ENCODE results near the gene CPHXL2.

CPHXL2 gene

DNA sequence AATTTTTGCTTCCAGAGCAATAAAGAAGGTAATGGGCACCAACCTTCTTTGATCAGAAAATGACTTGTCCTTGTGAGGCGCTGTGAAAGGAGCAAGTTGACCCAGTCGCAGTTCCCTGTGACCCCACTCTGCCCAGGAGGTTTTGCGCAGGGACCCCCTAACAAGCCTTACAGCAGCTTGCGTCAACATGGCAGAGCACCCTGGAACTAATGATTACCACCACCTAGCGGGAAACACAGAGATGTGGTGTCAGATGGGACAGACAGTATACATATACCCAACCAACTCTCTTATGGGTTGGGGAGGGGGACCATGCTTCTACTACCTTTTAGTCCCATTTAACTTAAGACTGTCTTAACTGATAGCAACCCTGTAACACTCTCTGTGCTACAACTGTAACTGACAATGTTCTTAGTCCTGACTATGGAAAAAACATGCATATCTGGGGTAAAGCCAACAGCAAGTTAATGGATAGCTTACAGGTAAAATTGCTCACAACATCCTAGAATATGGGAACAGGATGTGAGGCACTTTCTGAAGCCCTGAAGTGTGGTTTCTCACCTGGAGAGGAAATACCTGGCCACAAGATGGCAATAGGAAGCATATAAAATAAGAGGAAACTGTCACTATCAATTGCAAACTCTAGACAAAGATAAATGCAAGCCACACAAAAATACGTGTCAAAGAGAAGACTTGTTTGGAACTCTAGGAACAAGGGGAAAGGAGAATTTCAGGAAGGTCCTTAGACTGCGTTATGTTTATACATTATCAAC, 32.4 kb downstream of the CPHXL2 start:
- no peak for DNase-seq

DNA sequence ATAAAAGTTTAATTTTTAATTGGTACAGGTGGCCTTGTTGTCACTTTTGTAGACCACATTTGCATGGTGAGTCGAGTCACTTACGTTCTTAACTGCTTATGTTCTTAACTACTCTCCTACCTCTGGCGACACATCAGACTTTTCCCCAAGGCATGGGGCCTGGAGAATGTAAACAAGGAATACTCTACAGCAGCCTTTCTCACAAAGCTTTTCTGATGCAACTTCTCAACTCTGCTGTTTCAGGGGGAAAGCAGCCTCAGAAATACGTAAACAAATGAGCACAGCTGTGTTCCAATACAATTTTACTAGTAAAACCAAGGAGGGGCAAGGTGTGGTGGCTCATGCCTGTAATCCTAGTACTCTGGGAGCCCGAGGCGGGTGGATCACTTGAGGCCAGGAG, 36.2 kb downstream of the CPHXL2 start:
- DNase-seq: no peak

GRCh38 chr16:75635036-75635435, 41.8 kb downstream of the CPHXL2 start:
- no peak for DNase-seq

- no peak for DNase-seq
These were observed 44.0 kb downstream of the CPHXL2 start for GRCh38 chr16:75632857-75633256.

- no peak for DNase-seq
These were observed 46.8 kb downstream of the CPHXL2 start for GRCh38 chr16:75630052-75630451.

DNA sequence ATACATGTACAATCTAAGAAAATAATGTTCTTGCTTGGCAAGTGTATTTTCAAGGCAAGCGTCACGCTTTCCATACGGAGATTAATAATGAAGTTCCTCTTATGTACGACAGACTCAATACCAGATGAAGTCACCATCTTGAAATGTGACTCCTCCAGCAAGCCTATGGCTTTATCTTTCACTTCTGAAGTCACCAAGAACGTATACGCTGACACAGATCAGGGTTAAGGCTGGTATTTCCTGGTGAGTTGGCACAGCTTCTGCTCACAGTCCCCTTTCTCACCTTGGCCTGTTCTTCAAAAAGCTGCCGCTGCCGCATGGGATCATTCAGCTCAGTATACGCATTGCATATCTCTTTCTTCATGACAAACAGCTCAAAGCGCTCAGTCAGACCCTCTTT, 47.7 kb downstream of the CPHXL2 start:
- no peak for DNase-seq

DNA sequence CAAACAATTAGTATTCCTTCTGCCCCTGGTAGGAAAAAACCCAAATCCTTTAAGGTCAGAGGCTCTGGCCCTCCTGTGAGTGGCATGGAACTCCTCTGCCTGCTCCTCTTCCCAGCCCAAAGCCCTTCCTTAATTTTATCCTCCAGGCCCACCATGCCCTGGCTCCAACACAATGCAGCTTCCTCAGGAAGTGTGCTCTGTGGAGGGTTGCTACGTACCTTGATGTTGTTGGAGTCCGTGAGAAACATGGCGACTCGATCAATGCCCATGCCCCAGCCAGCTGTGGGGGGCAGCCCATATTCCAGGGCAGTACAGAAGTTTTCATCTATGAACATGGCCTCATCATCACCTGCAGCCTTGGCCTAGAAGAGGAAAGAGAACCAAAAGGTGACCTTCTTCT, 48.5 kb downstream of the CPHXL2 start:
- no peak for DNase-seq

DNA sequence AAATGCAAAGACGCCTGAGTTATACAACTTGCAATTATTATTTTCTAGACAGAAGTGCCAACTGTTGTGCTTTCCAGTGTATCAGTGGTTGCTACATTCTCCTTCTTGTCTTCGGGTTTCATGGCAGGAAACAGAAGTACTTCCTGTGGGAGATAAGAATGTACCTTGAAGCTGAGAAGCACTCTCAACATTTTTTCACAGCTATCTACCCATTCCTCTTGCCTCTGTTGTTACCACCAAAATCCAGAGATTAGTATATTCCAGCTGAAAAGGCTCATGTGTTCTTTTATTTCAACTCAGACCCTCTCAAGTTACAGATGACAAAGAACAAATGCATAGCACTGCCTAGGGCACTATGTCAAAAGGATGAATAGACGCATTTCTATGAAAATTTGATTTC, 49.0 kb downstream of the CPHXL2 start:
- DNase-seq: no peak

DNA sequence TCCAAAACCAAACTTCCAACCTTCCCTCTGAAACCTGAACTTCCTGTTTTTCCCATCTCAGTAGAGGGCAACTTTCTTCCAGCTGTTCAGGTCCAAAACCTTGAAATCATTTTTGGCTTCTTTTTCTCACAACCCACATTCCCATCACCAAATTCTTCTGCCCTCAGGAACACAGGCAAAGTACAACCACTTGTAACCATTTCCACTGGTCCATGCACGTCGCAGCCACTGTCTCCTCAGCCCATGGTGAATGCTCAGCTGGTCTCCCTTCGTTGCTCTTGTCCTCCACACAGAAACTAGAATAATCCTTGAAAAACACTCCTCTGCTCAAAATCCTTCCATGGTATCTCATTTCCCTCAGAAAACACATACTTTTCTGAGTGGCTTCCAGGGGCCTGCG, 50.0 kb downstream of the CPHXL2 start:
- DNase-seq: no peak

GRCh38 chr16:75624921-75625334, 51.9 kb downstream of the CPHXL2 start:
- DNase-seq: no peak

- peak; percentile 67 to 99 (median 95) for DNase-seq
These were observed 53.8 kb downstream of the CPHXL2 start, which contains the start of gene ADAT1 for GRCh38 chr16:75622761-75623605. ADAT1 (minus strand) TSS chr16:75623281; CDS start chr16:75620799, 2,482 bp downstream.

DNA sequence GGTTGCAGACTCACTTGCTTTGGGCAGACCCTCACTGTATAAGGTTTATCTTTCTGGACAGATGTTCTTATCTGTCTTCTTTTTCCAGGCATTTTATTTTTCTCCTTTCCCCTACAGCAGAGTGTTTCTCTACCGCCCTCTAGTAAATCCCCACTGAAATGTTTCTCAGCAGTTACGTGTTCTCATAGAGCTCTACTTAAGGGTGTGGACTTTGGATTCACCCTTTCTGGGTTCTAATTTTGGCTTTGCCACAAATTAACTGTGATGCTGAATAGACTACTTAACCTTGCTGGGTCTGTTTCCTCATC, 55.7 kb downstream of the CPHXL2 start:
- peak in 2 of 58 donors; percentile 6 to 24 for DNase-seq

GRCh38 chr16:75620326-75621169, 56.3 kb downstream of the CPHXL2 start:
- DNase-seq: no peak

DNA sequence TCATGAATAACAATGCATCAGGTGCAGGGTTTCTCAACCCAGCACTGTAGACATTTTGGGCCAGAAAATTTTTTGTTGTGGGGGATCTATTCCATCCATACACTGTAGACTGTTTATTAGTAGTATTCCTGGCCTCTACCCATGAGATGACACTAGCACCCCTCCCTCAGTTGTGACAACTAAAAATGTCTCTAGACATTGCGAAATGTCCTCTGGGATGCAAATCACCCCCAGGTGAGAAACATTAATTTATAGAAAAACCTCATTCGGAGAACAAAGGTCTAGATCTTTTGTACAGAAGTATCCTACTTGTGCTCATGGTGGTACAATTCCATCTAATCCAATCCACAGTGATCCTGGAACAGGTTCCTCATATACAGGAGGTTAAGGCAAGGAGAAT, 58.0 kb downstream of the CPHXL2 start:
- no peak for DNase-seq

GRCh38 chr16:75617121-75617520, 59.7 kb downstream of the CPHXL2 start:
- no peak for DNase-seq

DNA sequence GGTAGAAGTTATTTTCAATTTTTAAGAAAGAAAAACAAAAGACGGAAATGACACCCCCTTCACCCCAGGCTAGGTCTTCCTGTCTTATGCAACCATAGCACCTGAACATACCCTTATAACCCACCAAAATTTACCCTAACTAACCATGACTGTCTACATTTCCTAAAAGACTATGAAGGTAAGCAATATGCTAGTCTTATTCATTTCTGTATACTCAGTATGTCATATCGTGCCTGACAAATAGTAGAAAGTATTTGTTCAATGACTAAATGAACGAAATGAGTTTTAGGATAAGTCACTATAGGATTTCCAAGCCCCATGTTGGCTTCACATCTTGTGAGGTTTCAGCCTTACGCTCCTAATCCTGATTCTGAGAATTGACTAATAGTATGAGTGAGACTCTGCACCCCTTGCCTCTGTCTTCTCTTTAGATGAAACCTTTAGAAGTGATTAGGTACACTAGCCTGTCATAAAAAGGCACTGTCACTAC, 60.2 kb downstream of the CPHXL2 start:
- DNase-seq: no peak

- no peak for DNase-seq
These were observed 61.2 kb downstream of the CPHXL2 start for GRCh38 chr16:75615619-75616018.

GRCh38 chr16:75614066-75614897, 62.5 kb downstream of the CPHXL2 start:
- DNase-seq: no peak
